Stromal cell of bone marrow (primary cell): ENCODE measurements around the gene PTGES.

ENCODE experiments used
- DNase-seq: peaks from one replicate; pipeline ENCODE4 v3.0.0-alpha.2; 2012; ENCODE audit warnings: low read depth

Gene PTGES

GRCh38 chr9:129692534-129692933 lies 60.3 kb downstream of the PTGES start:
- DNase-seq: no peak
